Fibroblast of mammary gland (primary cell): ENCODE results near the gene CIDEA.
A peak's percentile ranks its signal among the peaks of the same experiment; 100 is the strongest.

Experiments used
- DNase-seq: peaks from one replicate; pipeline ENCODE4 v3.0.0-alpha.2; 2010; ENCODE audit warnings: low read depth
- H3K4me3 ChIP-seq: 2 replicates; pipeline ENCODE4 v1.5.1; 2011; ENCODE audit warnings: low read depth, mild to moderate bottlenecking, low read length, moderate library complexity; ENCODE audit not compliant: control insufficient read depth
- CTCF ChIP-seq: conservative IDR thresholded peaks from 2 replicates; pipeline ENCODE4 v1.5.1; 2011; ENCODE audit warnings: low read depth, low read length, inconsistent platforms; ENCODE audit not compliant: control insufficient read depth, insufficient read depth

The CIDEA gene

GRCh38 chr18:12287684-12288402 lies 33.7 kb downstream of the CIDEA start:
- no peak for TF ChIP-seq CTCF
- peak overlapping the region; percentile 51 for H3K4me3 ChIP-seq
- peak; percentile 92 for DNase-seq

GRCh38 chr18:12288403-12288755 lies 34.2 kb downstream of the CIDEA start:
- TF ChIP-seq CTCF = no peak
- no peak for DNase-seq

GRCh38 chr18:12290086-12290485 lies 35.9 kb downstream of the CIDEA start:
- DNase-seq = no peak
- no peak overlapping the region for H3K4me3 ChIP-seq
- no peak for TF ChIP-seq CTCF

More at GRCh38 chr18:12288403-12288755, 34.2 kb downstream of the CIDEA start:
- peak overlapping the region; percentile 51 for H3K4me3 ChIP-seq

- H3K4me3 ChIP-seq = no peak overlapping the region
- TF ChIP-seq CTCF = no peak
Measured at GRCh38 chr18:12291161-12291560, 37.0 kb downstream of the CIDEA start.

GRCh38 chr18:12291690-12292089 lies 37.5 kb downstream of the CIDEA start:
- no peak for TF ChIP-seq CTCF
- no peak for DNase-seq
- H3K4me3 ChIP-seq = no peak overlapping the region

More at GRCh38 chr18:12291161-12291560, 37.0 kb downstream of the CIDEA start:
- DNase-seq = no peak

- TF ChIP-seq CTCF = no peak
- DNase-seq = no peak
- no peak overlapping the region for H3K4me3 ChIP-seq
Measured at GRCh38 chr18:12293831-12294230, 39.7 kb downstream of the CIDEA start.

- TF ChIP-seq CTCF = no peak
- peak; percentile 72 for DNase-seq
- no peak overlapping the region for H3K4me3 ChIP-seq
Measured at GRCh38 chr18:12295389-12296086, 41.4 kb downstream of the CIDEA start.
